GM18870 (cell line): ENCODE data around the gene TTF2.
"Not testable (repeated sequence)": the region's sequence is repeated elsewhere in the genome, so short reads cannot be mapped to it uniquely, and the experiment has no call there.

Experiments
- ATAC-seq: cut with Tn5 transposase; IDR thresholded peaks from one replicate; pipeline ENCODE4 v1.9.1; 2021; ENCODE audit warnings: moderate library complexity; ENCODE audit not compliant: unreplicated experiment

TTF2 gene

DNA sequence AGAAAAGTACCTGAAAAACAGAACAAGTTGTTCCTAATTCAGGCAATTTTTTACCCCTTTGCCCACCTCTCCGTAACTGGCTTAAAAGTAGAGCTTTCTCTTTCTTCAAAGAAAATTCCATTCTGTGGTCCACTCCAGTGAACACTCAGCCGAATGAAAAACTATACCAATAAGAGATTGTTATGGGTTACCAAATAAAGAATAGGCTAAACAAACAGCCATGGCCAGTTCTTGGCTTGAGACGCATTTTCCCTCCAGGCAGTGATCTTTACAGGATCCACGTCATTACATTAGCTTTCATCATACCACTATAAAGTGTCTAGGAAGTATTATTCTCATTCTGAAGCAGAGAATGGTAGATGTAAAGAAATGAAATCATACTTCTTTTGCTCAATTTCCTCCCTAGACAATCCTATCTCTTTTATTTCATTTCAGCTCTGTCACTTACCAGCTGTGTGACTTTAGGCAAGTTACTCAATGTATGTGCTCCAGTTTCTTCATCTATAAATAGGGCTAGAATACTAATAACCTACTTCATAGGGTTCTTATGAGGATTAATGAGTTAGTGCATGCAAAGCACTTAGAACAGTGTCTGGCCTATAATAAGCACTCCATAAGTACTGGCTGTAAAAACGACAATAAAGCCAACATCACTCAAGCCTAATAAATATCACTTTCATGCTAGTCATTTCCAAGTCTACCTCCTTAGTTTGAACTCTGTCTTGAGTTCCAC is 87.9 kb downstream of the TTF2 start:
- ATAC-seq, result no peak

DNA sequence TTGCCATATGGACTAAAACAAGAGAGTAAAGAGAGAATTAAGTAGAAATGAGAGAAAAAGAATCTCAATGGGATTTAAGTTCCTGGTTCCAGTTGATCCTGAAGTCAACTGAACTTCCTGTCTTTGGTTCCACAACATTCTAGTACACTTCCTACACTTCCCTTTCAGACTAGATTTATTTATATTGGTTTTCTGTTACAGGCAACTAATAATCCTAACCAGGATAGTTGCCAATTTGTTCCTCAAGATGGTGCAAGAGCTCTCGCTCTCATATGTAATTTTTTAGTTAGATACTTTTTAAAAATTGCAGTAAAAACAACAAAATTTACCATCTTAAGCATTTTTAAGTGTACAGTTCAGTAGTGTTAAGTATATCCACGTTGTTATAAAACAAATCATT is 90.2 kb downstream of the TTF2 start:
- ATAC-seq, result no peak

DNA sequence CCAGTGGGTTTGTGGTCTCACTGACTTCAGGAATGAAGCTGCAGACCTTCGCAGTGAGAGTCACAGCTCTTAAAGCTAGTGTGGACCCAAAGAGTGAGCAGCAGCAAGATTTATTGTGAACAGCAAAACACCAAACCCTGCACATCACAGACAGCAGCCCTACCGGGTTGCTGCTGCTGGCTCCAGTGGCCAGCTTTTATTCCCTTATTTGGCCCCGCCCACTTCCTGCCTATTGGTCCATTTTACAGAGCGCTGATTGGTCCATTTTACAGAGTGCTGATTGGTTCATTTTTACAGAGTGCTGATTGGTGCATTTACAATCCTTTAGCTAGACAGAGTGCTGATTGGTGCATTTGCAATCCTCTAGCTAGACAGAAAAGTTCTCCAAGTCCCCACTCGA is 91.2 kb downstream of the TTF2 start:
- ATAC-seq, result not testable (repeated sequence)
